SJSA1 (cell line): ENCODE data around the gene CHST1. TPM values are rescaled to one million over a fixed set of nuclear protein-coding genes. Genes with fewer than 3 reads are reported as not detected.

Experiments
- DNase-seq, 2 experiments: peaks; one replicate each; pipeline ENCODE4 v3.0.0-alpha.2; 2015 to 2020; ENCODE audit warnings: low spot score in 2 of 2, low read depth in 1 of 2
- H3K27ac ChIP-seq: fragments of 250-450 bp; sonication (Bioruptor Pico); 2 replicates; pipeline ENCODE4 v1.5.1; 2020; ENCODE audit warnings: mild to moderate bottlenecking, moderate library complexity
- H3K27me3 ChIP-seq: fragments of 250-450 bp; sonication (Bioruptor Pico); replicated peaks from 2 replicates; pipeline ENCODE4 v1.5.1; 2020; ENCODE audit warnings: mild to moderate bottlenecking, moderate library complexity
- H3K36me3 ChIP-seq: fragments of 250-450 bp; sonication (Bioruptor Pico); 2 replicates; pipeline ENCODE4 v1.5.1; 2020; ENCODE audit warnings: mild to moderate bottlenecking
- H3K4me1 ChIP-seq: fragments of 250-450 bp; sonication (Bioruptor Pico); replicated peaks from 2 replicates; pipeline ENCODE4 v1.6.1; 2021; ENCODE audit warnings: mild to moderate bottlenecking
- H3K4me3 ChIP-seq: fragments of 250-450 bp; sonication (Bioruptor Pico); 2 replicates; pipeline ENCODE4 v1.5.1; 2020; ENCODE audit warnings: mild to moderate bottlenecking
- H3K9me3 ChIP-seq: fragments of 250-450 bp; sonication (Bioruptor Pico); replicated peaks from 2 replicates; pipeline ENCODE4 v1.5.1; 2020; ENCODE audit warnings: mild to moderate bottlenecking
- total RNA-seq: library from RNA; depleted of rRNA; stranded (reverse); fragments of >200 nt; shearing (Covaris generic); gene quantifications from 2 replicates; pipeline ENCODE4 v1.2.3, GENCODE V29; 2014

The CHST1 gene
- total RNA-seq, 1 experiment from 2014 or later, result not detected

GRCh38 chr11:45660729-45661438, 4.5 kb downstream of the CHST1 start:
- Histone ChIP-seq H3K27me3 (peaks cover 78% of the 10 kb centered on the region), H3K4me3 (no peak overlapping the region), H3K27ac (no peak overlapping the region), H3K36me3 (no peaks in the 10 kb centered on the region), H3K9me3 (0 out of 2 replicates have a peak, but pooled peaks cover 6% of the 10 kb centered on the region), H3K4me1 (peaks cover 19% of the 10 kb centered on the region)
- DNase-seq, result no peak

DNA sequence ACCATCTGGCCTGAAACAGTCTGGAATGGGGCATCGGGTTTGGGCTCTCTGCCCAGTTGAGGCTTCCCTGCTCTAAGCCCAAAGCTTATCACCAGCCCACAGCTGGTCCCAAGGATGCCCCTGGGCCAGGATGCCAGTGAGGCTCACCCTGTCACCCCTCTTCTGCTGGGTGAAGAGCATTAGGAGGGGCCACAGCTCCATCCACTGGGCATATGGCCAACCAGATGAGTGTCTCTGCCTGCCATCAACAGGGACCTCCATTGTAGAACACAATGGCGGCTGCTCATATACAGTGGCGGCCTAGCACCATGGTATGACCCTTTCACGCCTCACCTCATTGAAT, 5.6 kb downstream of the CHST1 start:
- H3K36me3 ChIP-seq, result no peaks in the 10 kb centered on the region
- no peak overlapping the region for H3K27ac ChIP-seq
- H3K27me3 ChIP-seq, result peaks cover 76% of the 10 kb centered on the region
- H3K4me1 ChIP-seq, result peaks cover 12% of the 10 kb centered on the region
- H3K4me3 ChIP-seq, result no peak overlapping the region
- 0 out of 2 replicates have a peak, but pooled peaks cover 6% of the 10 kb centered on the region for H3K9me3 ChIP-seq
- DNase-seq, result no peak

- Histone ChIP-seq H3K27me3 (peaks cover 72% of the 10 kb centered on the region), H3K27ac (no peak overlapping the region), H3K4me3 (no peak overlapping the region), H3K9me3 (0 out of 2 replicates have a peak, but pooled peaks cover 5% of the 10 kb centered on the region), H3K4me1 (peaks cover 7% of the 10 kb centered on the region; the same call in 1 of the 2 replicates), H3K36me3 (no peaks in the 10 kb centered on the region)
- no peak for DNase-seq
These were observed 6.2 kb downstream of the CHST1 start for GRCh38 chr11:45659031-45659817.

GRCh38 chr11:45658292-45658991, 7.0 kb downstream of the CHST1 start:
- no peak overlapping the region for H3K4me3 ChIP-seq
- no peak overlapping the region for H3K27ac ChIP-seq
- H3K36me3 ChIP-seq, result no peaks in the 10 kb centered on the region
- DNase-seq, result no peak
- H3K4me1 ChIP-seq, result peaks cover 5% of the 10 kb centered on the region; the same call in 1 of the 2 replicates
- H3K27me3 ChIP-seq, result peaks cover 64% of the 10 kb centered on the region
- 0 out of 2 replicates have a peak, but pooled peaks cover 3% of the 10 kb centered on the region for H3K9me3 ChIP-seq

GRCh38 chr11:45657496-45658260, 7.7 kb downstream of the CHST1 start:
- no peak for DNase-seq
- H3K27ac ChIP-seq, result no peak overlapping the region
- 0 out of 2 replicates have a peak, but pooled peaks cover 3% of the 10 kb centered on the region for H3K9me3 ChIP-seq
- H3K4me3 ChIP-seq, result no peak overlapping the region
- H3K4me1 ChIP-seq, result peaks cover 5% of the 10 kb centered on the region; the same call in 1 of the 2 replicates
- no peaks in the 10 kb centered on the region for H3K36me3 ChIP-seq
- peaks cover 61% of the 10 kb centered on the region for H3K27me3 ChIP-seq

DNA sequence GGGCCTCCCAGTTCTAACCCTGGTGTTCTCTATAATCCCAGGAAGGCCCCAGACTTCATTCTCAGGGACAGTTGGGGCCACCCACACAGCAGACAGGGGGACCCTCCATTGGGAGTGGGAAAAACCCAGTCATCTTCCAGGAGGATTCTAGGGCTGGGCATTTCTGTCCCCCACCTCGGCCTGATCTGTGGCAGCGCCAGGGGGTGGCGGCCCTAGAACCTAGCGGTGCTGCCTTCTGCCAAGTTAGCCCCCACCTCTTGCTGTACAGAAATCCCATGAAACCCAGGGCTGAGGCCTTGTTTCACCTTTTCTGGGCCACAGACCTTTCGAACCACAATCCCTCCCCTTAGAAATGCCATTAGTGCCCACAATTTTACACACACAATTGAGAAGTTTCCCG, 9.6 kb downstream of the CHST1 start:
- DNase-seq, result peak in 1 of 2 experiments; percentile 41
- H3K36me3 ChIP-seq, result no peaks in the 10 kb centered on the region
- H3K9me3 ChIP-seq, result 0 out of 2 replicates have a peak, but pooled peaks cover 3% of the 10 kb centered on the region
- peaks cover 5% of the 10 kb centered on the region; the same call in 1 of the 2 replicates for H3K4me1 ChIP-seq
- H3K27me3 ChIP-seq, result peaks cover 45% of the 10 kb centered on the region
- H3K27ac ChIP-seq, result no peak overlapping the region
- H3K4me3 ChIP-seq, result no peak overlapping the region

GRCh38 chr11:45655347-45655756, 10.1 kb downstream of the CHST1 start:
- H3K4me3 ChIP-seq, result no peak overlapping the region
- peaks cover 40% of the 10 kb centered on the region for H3K27me3 ChIP-seq
- no peaks in the 10 kb centered on the region for H3K36me3 ChIP-seq
- no peak overlapping the region for H3K27ac ChIP-seq
- H3K4me1 ChIP-seq, result peaks cover 5% of the 10 kb centered on the region; the same call in 1 of the 2 replicates
- 0 out of 2 replicates have a peak, but pooled peaks cover 3% of the 10 kb centered on the region for H3K9me3 ChIP-seq
- peak; percentile 57 to 78 for DNase-seq

GRCh38 chr11:45655012-45655283, 10.5 kb downstream of the CHST1 start:
- Histone ChIP-seq H3K27ac (no peak overlapping the region), H3K27me3 (peaks cover 36% of the 10 kb centered on the region), H3K4me3 (no peak overlapping the region), H3K4me1 (peaks cover 5% of the 10 kb centered on the region; the same call in 1 of the 2 replicates), H3K36me3 (no peaks in the 10 kb centered on the region), H3K9me3 (0 out of 2 replicates have a peak, but pooled peaks cover 3% of the 10 kb centered on the region)
- peak in 1 of 2 experiments; percentile 12 for DNase-seq

DNA sequence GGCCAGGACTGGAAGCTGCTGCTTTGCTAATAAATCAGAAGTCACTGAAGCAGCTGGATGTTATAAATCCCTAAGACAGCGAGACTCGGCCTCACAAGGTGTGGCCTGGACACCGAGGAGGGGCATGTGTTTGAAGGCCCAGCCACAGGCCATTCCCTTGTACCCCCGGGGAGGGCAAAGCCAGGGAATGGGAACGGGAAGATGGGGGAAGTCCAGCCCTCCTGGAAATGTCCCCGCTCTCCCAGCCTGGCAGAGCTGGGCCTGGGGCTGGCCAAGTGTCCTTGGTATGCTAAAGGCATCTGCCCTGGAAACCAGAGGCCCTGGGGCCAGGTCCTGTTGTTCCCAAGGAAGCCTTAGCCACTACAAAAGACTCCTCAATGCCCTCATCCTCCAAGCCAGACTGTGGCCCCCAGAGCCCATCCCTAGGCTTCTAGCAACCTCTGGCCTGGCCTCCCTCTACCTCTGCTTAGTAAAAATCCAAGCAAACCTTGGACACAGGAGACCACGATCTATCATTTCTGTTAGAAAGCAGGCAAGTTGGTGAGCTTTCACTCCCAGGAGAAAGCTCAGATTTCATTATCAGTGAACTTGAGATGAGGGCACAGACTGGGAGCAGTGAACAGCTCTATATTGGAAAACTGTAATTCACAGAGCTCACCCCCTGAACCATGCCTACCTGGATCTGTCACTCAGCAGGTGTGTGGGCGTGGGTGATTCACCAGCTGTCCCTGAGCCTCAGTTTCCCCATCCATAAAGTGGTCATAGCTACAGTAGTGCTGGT, 11.0 kb downstream of the CHST1 start:
- Histone ChIP-seq H3K4me3 (no peak overlapping the region), H3K9me3 (0 out of 2 replicates have a peak, but pooled peaks cover 3% of the 10 kb centered on the region), H3K4me1 (peaks cover 5% of the 10 kb centered on the region; the same call in 1 of the 2 replicates), H3K27ac (no peak overlapping the region), H3K27me3 (peaks cover 31% of the 10 kb centered on the region), H3K36me3 (no peaks in the 10 kb centered on the region)
- DNase-seq, result peak in 1 of 2 experiments; percentile 36

- Histone ChIP-seq H3K4me1 (peaks cover under 1% of the 10 kb centered on the region; the same call in 1 of the 2 replicates), H3K9me3 (0 out of 2 replicates have a peak, but pooled peaks cover 2% of the 10 kb centered on the region), H3K36me3 (no peaks in the 10 kb centered on the region), H3K27ac (no peak overlapping the region), H3K4me3 (no peak overlapping the region), H3K27me3 (peaks cover 26% of the 10 kb centered on the region)
- peak in 1 of 2 experiments; percentile 32 for DNase-seq
These were observed 12.1 kb downstream of the CHST1 start for GRCh38 chr11:45653277-45653676.

DNA sequence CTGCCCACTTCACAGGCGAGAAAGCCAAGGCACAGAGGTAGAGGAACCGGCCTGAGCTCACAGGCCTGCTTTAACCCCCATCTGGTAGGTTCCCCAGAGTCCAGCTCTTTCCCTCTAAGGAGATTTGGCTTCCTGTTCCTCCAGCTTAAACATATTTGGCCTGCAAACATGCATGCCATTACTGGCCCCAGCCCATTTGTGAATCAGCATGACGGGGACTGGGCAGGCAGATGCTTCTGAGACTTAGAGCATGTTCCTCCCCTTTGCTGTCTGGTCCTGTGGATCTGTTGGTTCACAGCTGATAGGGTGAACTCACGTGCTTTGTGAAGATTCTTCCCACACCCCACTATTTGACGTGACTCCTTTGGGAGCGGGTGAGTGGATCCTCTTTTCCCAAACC, 12.6 kb downstream of the CHST1 start:
- Histone ChIP-seq H3K4me1 (no peaks in the 10 kb centered on the region), H3K9me3 (no peaks in the 10 kb centered on the region), H3K27ac (no peak overlapping the region), H3K36me3 (no peaks in the 10 kb centered on the region), H3K27me3 (peaks cover 22% of the 10 kb centered on the region), H3K4me3 (no peak overlapping the region)
- DNase-seq, result peak in 1 of 2 experiments; percentile 39
